Peyer's patch (tissue), 4 donors: ENCODE results near the gene PTCHD4. TPM values are rescaled to one million over a fixed set of nuclear protein-coding genes. Genes with fewer than 3 reads are reported as not detected.

Experiments
- DNase-seq, 3 donors: peaks; one replicate each; pipeline ENCODE4 v3.0.0-alpha.2; 2017 to 2019
- H3K27ac ChIP-seq, 4 donors: fragments of 200-600 bp; sonication (generic); one replicate each; pipeline ENCODE4 v1.5.1; 2016 to 2019
- H3K27me3 ChIP-seq, 2 donors: fragments of 200-600 bp; sonication (generic); one replicate each; pipeline ENCODE4 v1.5.1; 2019
- H3K36me3 ChIP-seq, 3 donors: fragments of 200-600 bp; sonication (generic); one replicate each; pipeline ENCODE4 v1.5.1; 2016 to 2019
- H3K4me1 ChIP-seq, 4 donors: fragments of 200-600 bp; sonication (generic); one replicate each; pipeline ENCODE4 v1.5.1; 2016 to 2019
- H3K4me3 ChIP-seq, 4 donors: fragments of 200-600 bp; sonication (generic); 1 replicate in 3 of 4; 2 replicates in 1 of 4; pipeline ENCODE4 v1.5.1; 2016 to 2019; ENCODE audit warnings: mild to moderate bottlenecking in 1 of 4
- H3K9me3 ChIP-seq, 4 donors: fragments of 200-600 bp; sonication (generic); one replicate each; pipeline ENCODE4 v1.5.1; 2016 to 2019; ENCODE audit warnings: mild to moderate bottlenecking in 1 of 4
- CTCF ChIP-seq, 6 experiments: fragments of 450-650 bp in 4 of 6; fragments of 200-600 bp in 2 of 6; sonication (generic) in 1 of 6; IDR thresholded peaks; one replicate each; pipeline ENCODE4 v1.5.1; 2017 to 2019; ENCODE audit warnings: antibody characterized with exemption in 6 of 6, mild to moderate bottlenecking in 3 of 6, moderate library complexity in 1 of 6
- POLR2A ChIP-seq, 2 donors: fragments of 450-650 bp; IDR thresholded peaks; one replicate each; pipeline ENCODE4 v1.5.1; 2017; ENCODE audit warnings: antibody characterized with exemption in 2 of 2, mild to moderate bottlenecking in 2 of 2, moderate library complexity in 2 of 2
- total RNA-seq, 4 donors: library from RNA; depleted of rRNA; stranded (reverse); fragments of >200 nt; gene quantifications; one replicate each; pipeline ENCODE4 v1.1.0, GENCODE V29; 2016

Gene PTCHD4
- not detected for total RNA-seq

DNA sequence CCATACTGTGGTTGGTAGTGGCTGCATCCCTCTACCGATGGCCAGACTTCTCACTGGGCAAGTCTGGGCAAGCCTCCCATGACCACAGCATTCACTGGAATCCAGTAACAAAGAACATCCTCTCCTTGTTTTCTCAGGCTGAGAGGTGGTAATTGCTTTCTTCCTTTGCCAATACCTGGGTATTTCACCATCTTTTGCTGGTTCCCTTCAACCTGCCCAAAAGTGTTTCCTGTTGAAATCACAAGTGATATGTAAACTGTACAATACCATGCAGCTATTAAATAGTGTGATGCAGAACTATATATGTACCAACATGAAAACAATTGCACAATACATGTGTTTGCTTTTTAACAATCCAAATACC is at the start of gene PTCHD4:
Gene PTCHD4, minus strand, starts transcription at position 55 of the 364 bp plus-strand sequence. CDS start 42,240 bp downstream, outside the sequence.
- Histone ChIP-seq H3K4me1 (no peaks in the 10 kb centered on the region), H3K27ac (no peak within 1 kb of the TSS), H3K27me3 (no peaks in the 10 kb centered on the region), H3K36me3 (no peaks in the 10 kb centered on the region), H3K4me3 (no peak within 1 kb of the TSS), H3K9me3 (no peaks in the 10 kb centered on the region)
- TF ChIP-seq POLR2A (IDR thresholded peaks at IDR 0.05) (no peak), CTCF (IDR thresholded peaks at IDR 0.05) (no peak)
- no peak for DNase-seq

GRCh38 chr6:48151142-48151541 is 40.1 kb upstream of the PTCHD4 start:
- no peak for DNase-seq
- no peak overlapping the region for H3K4me3 ChIP-seq
- no peaks in the 10 kb centered on the region for H3K9me3 ChIP-seq
- no peaks in the 10 kb centered on the region for H3K27me3 ChIP-seq
- TF ChIP-seq POLR2A (IDR thresholded peaks at IDR 0.05) (no peak), CTCF (IDR thresholded peaks at IDR 0.05) (no peak)
- H3K4me1 ChIP-seq: no peaks in the 10 kb centered on the region
- no peaks in the 10 kb centered on the region for H3K36me3 ChIP-seq
- no peak overlapping the region for H3K27ac ChIP-seq

DNA sequence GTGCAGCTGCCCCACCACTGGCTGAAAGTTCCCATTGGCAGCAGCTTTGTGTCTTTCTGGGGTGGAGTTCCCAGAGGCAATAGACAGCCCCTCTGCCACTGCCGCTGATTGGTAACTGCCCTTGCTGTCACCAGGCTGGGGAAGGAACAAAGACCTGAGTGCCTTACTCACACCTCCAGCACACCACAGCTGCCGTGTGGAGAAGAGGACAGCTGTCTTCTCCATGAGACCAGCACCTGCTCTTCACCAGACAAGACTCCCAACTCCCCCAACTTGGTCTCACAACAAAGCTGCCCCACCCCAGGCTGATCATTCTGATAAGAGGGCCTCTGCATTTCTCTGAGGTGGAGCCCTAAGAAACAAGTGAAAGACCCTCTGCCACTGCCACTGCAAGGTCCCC is 39.7 kb upstream of the PTCHD4 start:
- Histone ChIP-seq H3K4me1 (no peaks in the 10 kb centered on the region), H3K4me3 (no peak overlapping the region), H3K27ac (no peak overlapping the region), H3K27me3 (no peaks in the 10 kb centered on the region), H3K36me3 (no peaks in the 10 kb centered on the region), H3K9me3 (no peaks in the 10 kb centered on the region)
- no peak for DNase-seq
- no peak for TF ChIP-seq POLR2A (IDR thresholded peaks at IDR 0.05)
- no peak for TF ChIP-seq CTCF (IDR thresholded peaks at IDR 0.05)

DNA sequence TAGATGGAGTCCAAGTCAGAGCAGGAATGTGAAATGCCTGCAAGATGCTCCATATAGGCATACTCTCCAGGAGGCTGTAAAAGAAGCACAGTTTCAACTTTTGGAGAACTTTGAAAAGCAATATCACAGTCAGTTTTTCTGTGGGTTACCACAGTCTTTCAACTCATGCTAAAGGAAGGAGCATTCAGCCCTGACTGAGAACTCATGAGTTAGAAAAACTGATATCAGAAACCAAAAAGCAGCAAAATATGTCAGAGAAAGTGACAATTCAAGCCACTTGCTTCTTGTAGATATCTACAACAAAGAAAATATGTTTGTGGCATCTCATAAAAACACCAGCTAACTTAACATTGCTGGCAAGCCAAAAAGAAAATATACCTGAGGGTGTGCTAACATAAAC is 36.1 kb upstream of the PTCHD4 start:
- TF ChIP-seq CTCF (IDR thresholded peaks at IDR 0.05) (no peak), POLR2A (IDR thresholded peaks at IDR 0.05) (no peak)
- Histone ChIP-seq H3K27me3 (no peaks in the 10 kb centered on the region), H3K36me3 (no peaks in the 10 kb centered on the region), H3K4me3 (no peak overlapping the region), H3K9me3 (no peaks in the 10 kb centered on the region), H3K27ac (no peak overlapping the region), H3K4me1 (no peaks in the 10 kb centered on the region)
- DNase-seq: no peak

- Histone ChIP-seq H3K9me3 (no peaks in the 10 kb centered on the region), H3K4me1 (no peaks in the 10 kb centered on the region), H3K36me3 (no peaks in the 10 kb centered on the region), H3K4me3 (no peak overlapping the region), H3K27ac (no peak overlapping the region), H3K27me3 (no peaks in the 10 kb centered on the region)
- TF ChIP-seq CTCF (IDR thresholded peaks at IDR 0.05) (no peak), POLR2A (IDR thresholded peaks at IDR 0.05) (no peak)
- DNase-seq: no peak
Measured at GRCh38 chr6:48144021-48144420, 33.0 kb upstream of the PTCHD4 start.

DNA sequence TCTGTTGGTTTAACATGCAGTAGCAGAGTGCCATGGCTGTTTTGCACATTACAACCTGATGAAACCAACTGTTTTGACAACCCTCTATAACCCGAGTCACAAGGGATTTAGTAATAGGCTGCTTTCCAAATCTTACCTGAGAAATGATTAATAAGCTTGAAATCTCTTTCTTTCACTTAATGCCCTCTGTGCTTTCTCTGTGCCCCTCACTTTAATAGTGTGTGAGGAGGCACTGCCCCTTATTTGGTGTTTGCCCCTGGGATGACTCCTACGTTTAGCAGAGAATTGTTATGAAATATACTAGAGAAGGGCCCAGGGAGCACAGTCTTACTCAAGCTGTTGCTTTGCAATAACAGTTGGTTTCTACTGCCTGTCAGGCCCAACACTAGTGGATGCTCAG is 31.0 kb upstream of the PTCHD4 start:
- no peaks in the 10 kb centered on the region for H3K4me1 ChIP-seq
- no peak overlapping the region for H3K27ac ChIP-seq
- H3K9me3 ChIP-seq: no peaks in the 10 kb centered on the region
- no peak for DNase-seq
- no peaks in the 10 kb centered on the region for H3K36me3 ChIP-seq
- no peak for TF ChIP-seq POLR2A (IDR thresholded peaks at IDR 0.05)
- no peaks in the 10 kb centered on the region for H3K27me3 ChIP-seq
- H3K4me3 ChIP-seq: no peak overlapping the region
